22Rv1 (cell line): ENCODE data around the gene ABL2.
A peak's percentile ranks its signal among the peaks of the same experiment; 100 is the strongest.

Experiments
- CTCF ChIP-seq: fragments of 450-650 bp; IDR thresholded peaks from 2 replicates; pipeline ENCODE4 v1.5.1; 2017; ENCODE audit warnings: mild to moderate bottlenecking
- ZFX ChIP-seq: fragments of 450-650 bp; IDR thresholded peaks from 2 replicates; pipeline ENCODE4 v1.6.1; 2017; ENCODE audit warnings: antibody characterized with exemption, borderline replicate concordance

- peak; percentile 74 for TF ChIP-seq CTCF
- no peak for TF ChIP-seq ZFX
These were observed 22.2 kb upstream of the ABL2 start for GRCh38 chr1:179251675-179252074.
